ENCODE results near the gene C17orf67.

The C17orf67 gene

DNA sequence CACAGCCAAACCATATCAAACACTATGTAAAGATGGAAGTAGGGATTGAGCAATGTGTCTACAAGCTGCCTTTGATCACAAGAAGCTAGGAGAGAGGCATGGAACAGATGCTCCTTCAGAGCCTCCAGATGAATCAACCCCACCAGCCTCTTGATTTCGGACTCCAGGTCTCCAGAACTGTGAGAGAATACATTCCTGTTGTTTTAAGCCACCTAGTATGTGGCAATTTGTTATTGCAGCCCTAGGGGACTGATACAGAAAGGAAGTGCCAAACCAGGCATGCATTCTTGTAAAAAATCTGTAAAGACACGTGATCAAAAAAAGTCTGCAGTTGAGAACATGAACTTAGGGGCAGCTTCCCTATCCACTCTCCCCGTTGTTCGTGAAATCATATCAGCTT lies 91.1 kb downstream of the C17orf67 start:
- no peak overlapping the region for H3K27ac ChIP-seq
- no peak for DNase-seq (ENCODE audit: low read depth, low spot score)
